ENCODE data around the gene SLC34A2. TPM values are rescaled to one million over a fixed set of nuclear protein-coding genes. Genes with fewer than 3 reads are reported as not detected.

Gene SLC34A2
- total RNA-seq, 1 donor, result not detected

DNA sequence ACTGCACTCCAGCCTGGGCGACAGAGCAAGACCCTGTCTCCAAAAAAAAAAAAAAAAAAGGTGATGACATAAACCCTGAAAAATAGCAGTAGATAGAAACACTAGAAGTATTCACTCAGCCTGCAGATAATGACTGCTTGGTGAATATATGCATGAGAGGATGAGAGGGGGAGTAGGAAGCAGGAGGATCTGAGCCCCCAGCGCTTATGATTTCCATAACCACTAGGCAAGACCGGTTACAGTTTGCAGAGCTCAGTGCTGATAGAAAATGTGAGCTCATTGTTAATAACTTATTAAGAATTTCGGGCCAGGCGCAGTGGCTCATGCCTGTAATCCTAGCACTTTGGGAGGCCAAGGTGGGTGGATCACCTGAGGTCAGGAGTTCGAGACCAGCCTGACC lies 40.8 kb upstream of the SLC34A2 start:
- H3K4me2 ChIP-seq (ENCODE audit: insufficient read depth, low read length), result no peak overlapping the region
- H3K36me3 ChIP-seq (ENCODE audit: insufficient read depth, low read length), result no peaks in the 10 kb centered on the region
- H3K4me1 ChIP-seq (ENCODE audit: insufficient read depth, low read length), result no peaks in the 10 kb centered on the region
- no peaks in the 10 kb centered on the region for H3K79me2 ChIP-seq (ENCODE audit: insufficient read depth, low read length)
- H4K20me1 ChIP-seq (ENCODE audit: insufficient read depth, low read length), result no peaks in the 10 kb centered on the region
- no peak overlapping the region for H3K27ac ChIP-seq (ENCODE audit: low read depth, low read length)
- no peak for DNase-seq (ENCODE audit: insufficient read length, low spot score, missing footprints)
- no peaks in the 10 kb centered on the region for H3K27me3 ChIP-seq (ENCODE audit: insufficient read depth, low read length)
- no peak overlapping the region for H2AFZ ChIP-seq (ENCODE audit: low read length)
- no peak overlapping the region for H3K4me3 ChIP-seq (ENCODE audit: insufficient read depth, low read length)
- TF ChIP-seq, protein P1, sequence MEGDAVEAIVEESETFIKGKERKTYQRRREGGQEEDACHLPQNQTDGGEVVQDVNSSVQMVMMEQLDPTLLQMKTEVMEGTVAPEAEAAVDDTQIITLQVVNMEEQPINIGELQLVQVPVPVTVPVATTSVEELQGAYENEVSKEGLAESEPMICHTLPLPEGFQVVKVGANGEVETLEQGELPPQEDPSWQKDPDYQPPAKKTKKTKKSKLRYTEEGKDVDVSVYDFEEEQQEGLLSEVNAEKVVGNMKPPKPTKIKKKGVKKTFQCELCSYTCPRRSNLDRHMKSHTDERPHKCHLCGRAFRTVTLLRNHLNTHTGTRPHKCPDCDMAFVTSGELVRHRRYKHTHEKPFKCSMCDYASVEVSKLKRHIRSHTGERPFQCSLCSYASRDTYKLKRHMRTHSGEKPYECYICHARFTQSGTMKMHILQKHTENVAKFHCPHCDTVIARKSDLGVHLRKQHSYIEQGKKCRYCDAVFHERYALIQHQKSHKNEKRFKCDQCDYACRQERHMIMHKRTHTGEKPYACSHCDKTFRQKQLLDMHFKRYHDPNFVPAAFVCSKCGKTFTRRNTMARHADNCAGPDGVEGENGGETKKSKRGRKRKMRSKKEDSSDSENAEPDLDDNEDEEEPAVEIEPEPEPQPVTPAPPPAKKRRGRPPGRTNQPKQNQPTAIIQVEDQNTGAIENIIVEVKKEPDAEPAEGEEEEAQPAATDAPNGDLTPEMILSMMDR (IDR thresholded peaks at IDR 0.05; ENCODE audit: extremely low read depth, low read depth, low read length), result no peak
- no peaks in the 10 kb centered on the region for H3K9me3 ChIP-seq (ENCODE audit: low read depth, low read length)

DNA sequence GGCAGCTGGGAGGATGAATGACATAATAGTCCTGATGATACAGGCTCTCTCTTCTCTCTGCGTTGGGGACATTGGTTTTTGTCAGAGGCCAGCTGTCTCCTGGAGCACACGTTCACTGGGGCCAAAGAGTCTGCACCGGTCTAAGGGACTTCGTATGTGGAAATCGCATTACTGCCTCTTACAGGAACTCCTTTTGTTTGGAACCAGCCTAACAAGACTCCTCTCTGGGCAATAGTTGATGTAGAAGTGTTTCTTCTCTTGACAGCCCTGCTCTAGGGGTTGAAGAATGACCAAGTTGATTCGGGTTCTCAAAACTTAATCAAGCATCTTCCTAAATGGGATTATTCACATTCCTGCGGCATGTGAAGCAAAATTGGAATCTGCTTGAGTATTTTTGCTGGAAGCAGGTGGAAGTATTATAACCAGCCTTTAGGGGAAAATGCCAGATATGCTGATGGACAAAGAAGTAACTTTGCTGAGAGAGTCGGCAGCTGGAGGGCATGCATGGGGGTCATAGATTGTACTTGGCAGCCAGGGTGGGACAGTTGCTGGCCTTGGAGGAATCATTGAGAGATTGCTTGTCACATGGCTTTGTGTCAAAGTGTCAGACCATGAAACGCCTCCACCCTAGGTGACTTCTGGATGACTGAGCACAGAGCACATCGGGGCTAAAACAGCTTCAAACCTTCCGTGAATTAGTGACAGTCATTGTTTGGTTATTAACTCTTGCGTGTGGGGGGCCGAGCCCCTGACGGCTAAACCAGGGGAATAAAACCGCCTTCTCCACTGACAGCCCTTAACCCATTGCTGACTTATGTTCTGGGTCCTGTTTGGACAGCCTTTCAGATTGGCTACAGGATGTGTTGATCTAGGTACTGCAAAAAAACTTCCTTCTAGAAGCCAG lies 34.4 kb upstream of the SLC34A2 start:
- Histone ChIP-seq H3K27me3 (ENCODE audit: insufficient read depth, low read length) (peaks cover 14% of the 10 kb centered on the region), H3K36me3 (ENCODE audit: insufficient read depth, low read length) (no peaks in the 10 kb centered on the region), H3K79me2 (ENCODE audit: insufficient read depth, low read length) (no peaks in the 10 kb centered on the region), H3K4me3 (ENCODE audit: insufficient read depth, low read length) (no peak overlapping the region), H3K4me1 (ENCODE audit: insufficient read depth, low read length) (no peaks in the 10 kb centered on the region), H2AFZ (ENCODE audit: low read length) (no peak overlapping the region), H3K9me3 (ENCODE audit: low read depth, low read length) (no peaks in the 10 kb centered on the region), H4K20me1 (ENCODE audit: insufficient read depth, low read length) (no peaks in the 10 kb centered on the region), H3K27ac (ENCODE audit: low read depth, low read length) (no peak overlapping the region), H3K4me2 (ENCODE audit: insufficient read depth, low read length) (no peak overlapping the region)
- TF ChIP-seq, protein P1 (IDR thresholded peaks at IDR 0.05; ENCODE audit: extremely low read depth, low read depth, low read length), result no peak
- DNase-seq (ENCODE audit: insufficient read length, low spot score, missing footprints), result no peak

DNA sequence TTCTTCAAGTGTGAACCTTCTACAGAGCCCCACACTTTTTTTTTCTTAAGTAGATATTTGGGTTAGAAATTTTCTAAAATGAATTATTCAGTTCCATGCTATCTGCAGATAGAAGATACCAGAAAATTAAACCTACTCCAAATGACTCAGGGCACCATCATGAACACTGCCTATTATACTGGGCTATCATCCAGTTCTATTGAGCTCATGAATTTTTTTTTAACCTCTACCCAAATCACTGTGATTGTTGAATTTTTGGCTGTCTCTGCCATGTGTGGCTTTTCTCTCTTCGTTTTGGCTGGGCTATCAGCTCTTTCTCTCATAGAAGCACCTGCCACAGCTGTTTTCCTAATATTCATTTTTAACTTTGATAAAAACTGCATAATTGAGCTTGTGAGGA lies 31.0 kb upstream of the SLC34A2 start:
- no peaks in the 10 kb centered on the region for H3K4me1 ChIP-seq (ENCODE audit: insufficient read depth, low read length)
- H3K27me3 ChIP-seq (ENCODE audit: insufficient read depth, low read length), result peaks cover 14% of the 10 kb centered on the region
- H4K20me1 ChIP-seq (ENCODE audit: insufficient read depth, low read length), result no peaks in the 10 kb centered on the region
- no peak overlapping the region for H2AFZ ChIP-seq (ENCODE audit: low read length)
- no peak overlapping the region for H3K27ac ChIP-seq (ENCODE audit: low read depth, low read length)
- no peaks in the 10 kb centered on the region for H3K36me3 ChIP-seq (ENCODE audit: insufficient read depth, low read length)
- H3K4me3 ChIP-seq (ENCODE audit: insufficient read depth, low read length), result no peak overlapping the region
- H3K4me2 ChIP-seq (ENCODE audit: insufficient read depth, low read length), result no peak overlapping the region
- H3K9me3 ChIP-seq (ENCODE audit: low read depth, low read length), result no peaks in the 10 kb centered on the region
- H3K79me2 ChIP-seq (ENCODE audit: insufficient read depth, low read length), result no peaks in the 10 kb centered on the region
- TF ChIP-seq, protein P1 (IDR thresholded peaks at IDR 0.05; ENCODE audit: extremely low read depth, low read depth, low read length), result no peak
- no peak for DNase-seq (ENCODE audit: insufficient read length, low spot score, missing footprints)

DNA sequence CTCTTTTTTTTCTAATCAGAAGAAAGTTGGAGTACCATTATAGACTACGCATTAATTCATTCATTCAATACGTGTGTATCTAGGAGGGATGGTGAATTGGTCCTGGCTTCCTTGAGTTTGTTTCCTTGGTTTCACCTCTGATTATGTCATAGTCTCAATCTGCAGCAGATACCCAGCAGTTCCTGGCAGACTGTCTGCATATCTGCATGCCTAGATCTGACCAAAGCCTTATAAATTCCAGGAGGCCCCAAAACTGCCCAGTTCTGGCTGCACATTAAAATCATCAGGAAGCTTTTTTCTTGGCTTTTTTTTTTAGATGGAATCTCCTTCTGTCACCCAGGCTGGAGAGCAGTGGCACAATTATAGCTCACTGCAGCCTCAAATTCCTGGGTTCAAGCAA lies 27.2 kb upstream of the SLC34A2 start:
- Histone ChIP-seq H3K36me3 (ENCODE audit: insufficient read depth, low read length) (no peaks in the 10 kb centered on the region), H2AFZ (ENCODE audit: low read length) (no peak overlapping the region), H3K4me1 (ENCODE audit: insufficient read depth, low read length) (no peaks in the 10 kb centered on the region), H3K4me2 (ENCODE audit: insufficient read depth, low read length) (no peak overlapping the region), H3K27me3 (ENCODE audit: insufficient read depth, low read length) (no peaks in the 10 kb centered on the region), H3K79me2 (ENCODE audit: insufficient read depth, low read length) (no peaks in the 10 kb centered on the region), H3K4me3 (ENCODE audit: insufficient read depth, low read length) (no peak overlapping the region), H3K9me3 (ENCODE audit: low read depth, low read length) (no peaks in the 10 kb centered on the region), H3K27ac (ENCODE audit: low read depth, low read length) (no peak overlapping the region), H4K20me1 (ENCODE audit: insufficient read depth, low read length) (no peaks in the 10 kb centered on the region)
- TF ChIP-seq, protein P1 (IDR thresholded peaks at IDR 0.05; ENCODE audit: extremely low read depth, low read depth, low read length), result no peak
- no peak for DNase-seq (ENCODE audit: insufficient read length, low spot score, missing footprints)

All from osteoblast (primary cell).